Liver (tissue), 9 donors: ENCODE measurements around the gene LNPK. TPM values are rescaled to one million over a fixed set of nuclear protein-coding genes. Genes with fewer than 3 reads are reported as not detected.

ENCODE experiments used
- DNase-seq: peaks from one replicate; pipeline ENCODE4 v3.0.0-alpha.2; 2017; ENCODE audit warnings: low spot score
- H3K27ac ChIP-seq, 2 donors: one replicate each; pipeline ENCODE4 v1.7.0; 2013; ENCODE audit warnings: inconsistent platforms in 2 of 2, low read length in 2 of 2, control low read depth in 1 of 2, low read depth in 1 of 2, mild to moderate bottlenecking in 1 of 2
- H3K27me3 ChIP-seq, 4 donors: one replicate each; pipeline versions ENCODE4 v1.6.1 to v1.7.0; 2013; ENCODE audit warnings: low read length in 3 of 4, inconsistent platforms in 1 of 4, mild to moderate bottlenecking in 1 of 4, moderate library complexity in 1 of 4; ENCODE audit not compliant: control insufficient read depth in 4 of 4, insufficient read depth in 4 of 4
- H3K36me3 ChIP-seq, 4 donors: one replicate each; pipeline versions ENCODE4 v1.6.1 to v1.7.0; 2013; ENCODE audit warnings: low read length in 3 of 4, mild to moderate bottlenecking in 3 of 4, low read depth in 1 of 4, moderate library complexity in 1 of 4; ENCODE audit not compliant: control insufficient read depth in 4 of 4, insufficient read depth in 3 of 4
- H3K4me1 ChIP-seq, 4 donors: one replicate each; pipeline versions ENCODE4 v1.6.1 to v1.7.0; 2013; ENCODE audit warnings: low read length in 3 of 4, mild to moderate bottlenecking in 3 of 4, moderate library complexity in 1 of 4; ENCODE audit not compliant: control insufficient read depth in 4 of 4, insufficient read depth in 4 of 4
- H3K4me3 ChIP-seq, 3 donors: one replicate each; pipeline versions ENCODE4 v1.6.1 to v1.7.0; 2013; ENCODE audit warnings: low read length in 3 of 3, control low read depth in 1 of 3, low read depth in 1 of 3, mild to moderate bottlenecking in 1 of 3
- H3K9ac ChIP-seq, 2 donors: one replicate each; pipeline ENCODE4 v1.7.0; 2013; ENCODE audit warnings: low read length in 2 of 2, mild to moderate bottlenecking in 2 of 2, moderate library complexity in 2 of 2, control low read depth in 1 of 2, low read depth in 1 of 2
- H3K9me3 ChIP-seq, 4 donors: one replicate each; pipeline versions ENCODE4 v1.6.1 to v1.7.0; 2013; ENCODE audit warnings: low read length in 3 of 4; ENCODE audit not compliant: control insufficient read depth in 4 of 4
- EGR1 ChIP-seq, 2 donors: IDR thresholded peaks; 2 replicates each; pipeline ENCODE4 v1.6.1; 2016 to 2018; ENCODE audit warnings: antibody characterized with exemption in 2 of 2, low read depth in 2 of 2
- FOXA1 ChIP-seq: IDR thresholded peaks from 2 replicates; pipeline ENCODE4 v1.6.1; 2016; ENCODE audit warnings: antibody characterized with exemption
- FOXA2 ChIP-seq: IDR thresholded peaks from 2 replicates; pipeline ENCODE4 v1.6.1; 2016; ENCODE audit warnings: antibody characterized with exemption
- GABPA ChIP-seq, 2 donors: IDR thresholded peaks in 1 of 2; conservative IDR thresholded peaks in 1 of 2; 2 replicates each; pipeline ENCODE4 v1.6.1; 2016; ENCODE audit warnings: antibody characterized with exemption in 2 of 2, mild to moderate bottlenecking in 1 of 2, moderate library complexity in 1 of 2
- HNF4A ChIP-seq, 2 donors: conservative IDR thresholded peaks; 2 replicates each; pipeline ENCODE4 v1.6.1; 2016; ENCODE audit warnings: antibody characterized with exemption in 2 of 2, mild to moderate bottlenecking in 2 of 2
- HNF4G ChIP-seq: IDR thresholded peaks from 2 replicates; pipeline ENCODE4 v1.6.1; 2016; ENCODE audit warnings: antibody characterized with exemption
- JUND ChIP-seq, 2 donors: IDR thresholded peaks; 2 replicates each; pipeline ENCODE4 v1.6.1; 2016; ENCODE audit warnings: antibody characterized with exemption in 2 of 2
- NR2F2 ChIP-seq: IDR thresholded peaks from 2 replicates; pipeline ENCODE4 v1.6.1; 2016; ENCODE audit warnings: antibody characterized with exemption
- RAD21 ChIP-seq, 2 donors: IDR thresholded peaks; 2 replicates each; pipeline ENCODE4 v1.6.1; 2016; ENCODE audit warnings: antibody characterized with exemption in 2 of 2, mild to moderate bottlenecking in 2 of 2
- RXRA ChIP-seq, 2 donors: IDR thresholded peaks; 2 replicates each; pipeline ENCODE4 v1.6.1; 2017 to 2018; ENCODE audit warnings: antibody characterized with exemption in 2 of 2, mild to moderate bottlenecking in 1 of 2
- SP1 ChIP-seq: IDR thresholded peaks from 2 replicates; pipeline ENCODE4 v1.6.1; 2018; ENCODE audit warnings: antibody characterized with exemption, mild to moderate bottlenecking
- TAF1 ChIP-seq: conservative IDR thresholded peaks from 2 replicates; pipeline ENCODE4 v1.6.1; 2016; ENCODE audit warnings: antibody characterized with exemption, mild to moderate bottlenecking
- YY1 ChIP-seq: IDR thresholded peaks from 2 replicates; pipeline ENCODE4 v1.6.1; 2016; ENCODE audit warnings: antibody characterized with exemption, mild to moderate bottlenecking
- WGBS: extraction: QIAGEN DNeasy Blood & Tissue Kit; methylation state at CpG from one replicate; pipeline ENCODE4 v1.1.7; 2013; 5-methylcytosine and 5-hydroxymethylcytosine counted together
- polyA plus RNA-seq, 2 donors: library from polyadenylated mRNA; stranded (reverse) in 1 of 2; unstranded in 1 of 2; fragments of 200-250 nt in 1 of 2; fragments of >200 nt in 1 of 2; fragmentation: Nextera tagmentation in 1 of 2; extraction: Ambion mirVana in 1 of 2; gene quantifications; one replicate each; pipeline versions ENCODE4 v1.2.1 to v1.2.3, GENCODE V29; 2013 to 2015
- total RNA-seq, 2 donors: library from RNA; depleted of rRNA; stranded (reverse); fragments of >200 nt; gene quantifications; one replicate each; pipeline ENCODE4 v1.2.3, GENCODE V29; 2014
- TF ChIP-seq, protein P1 (sequence below): fragments of 150-350 bp; IDR thresholded peaks from 2 replicates; pipeline ENCODE4 v1.5.1; 2017; ENCODE audit warnings: improper control_type of control experiment, low read depth, low read length; ENCODE audit not compliant: missing input control
- TF ChIP-seq, protein P2 (sequence below): IDR thresholded peaks from 2 replicates; pipeline ENCODE4 v1.6.1; 2016; ENCODE audit warnings: antibody characterized with exemption, mild to moderate bottlenecking
- TF ChIP-seq, protein P3 (sequence below): IDR thresholded peaks from 2 replicates; pipeline ENCODE4 v1.6.1; 2016; ENCODE audit warnings: antibody characterized with exemption
- TF ChIP-seq, protein P4 (sequence below): IDR thresholded peaks from 2 replicates; pipeline ENCODE4 v1.6.1; 2016; ENCODE audit warnings: antibody characterized with exemption
- TF ChIP-seq, protein P5 (sequence below): IDR thresholded peaks from 2 replicates; pipeline ENCODE4 v1.6.1; 2016; ENCODE audit warnings: antibody characterized with exemption
- donor health status: healthy.
- donor health status: healthy.
- donor health status: healthy.
- donor health status: healthy.
- donor health status: healthy.

The LNPK gene
- total and polyA plus RNA-seq, 4 donors: 5.5 to 25.2 (median 11.5) TPM

DNA sequence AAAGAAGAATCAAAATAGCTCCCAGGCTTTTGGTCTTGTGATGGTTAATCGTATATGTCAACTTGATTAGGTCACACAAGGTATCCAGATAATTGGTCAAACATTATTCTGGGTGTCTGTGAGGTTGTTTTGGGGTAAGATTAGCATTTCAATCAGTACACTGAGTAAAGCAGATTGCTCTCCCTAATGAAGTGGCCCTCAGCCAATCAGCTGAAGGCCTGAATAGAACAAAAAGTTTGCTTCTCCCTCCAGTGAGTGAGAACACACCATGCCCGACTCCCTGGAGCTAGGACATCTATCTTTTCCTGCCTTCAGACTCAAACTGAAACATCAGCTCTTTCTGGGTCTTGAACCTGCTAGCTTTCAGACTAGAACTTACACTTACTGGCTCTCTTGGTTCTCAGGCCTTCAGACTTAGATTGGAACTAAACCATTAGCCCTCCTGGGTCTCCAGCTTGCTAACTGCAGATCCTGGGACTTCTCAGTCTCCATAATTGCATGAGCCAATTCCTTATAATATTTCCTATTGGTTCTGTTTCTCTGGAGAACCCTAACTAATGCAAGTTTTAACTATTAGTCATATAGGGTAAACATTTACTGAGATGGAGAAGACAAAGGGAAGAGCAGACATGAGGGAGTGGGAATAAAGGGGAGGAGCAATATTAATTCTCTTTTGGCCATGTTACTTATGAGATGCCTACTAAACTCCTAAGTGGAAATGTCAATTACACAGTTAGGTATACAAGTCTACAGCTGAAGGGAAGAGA is 25.5 kb downstream of the LNPK start:
- WGBS: 91% methylated on average over 2 of the region's 2 CpGs
- H3K36me3 ChIP-seq: peaks cover 0 to 12% (median 4%) of the 10 kb centered on the region in 4 donors
- DNase-seq: no peak
- no peaks in the 10 kb centered on the region for H3K4me1 ChIP-seq
- no peak for TF ChIP-seq RXRA (IDR thresholded peaks at IDR 0.05)
- no peak for TF ChIP-seq FOXA2
- TF ChIP-seq EGR1 (IDR thresholded peaks at IDR 0.05; ENCODE audit: low read depth in 2 of 2): no peak
- TF ChIP-seq, protein P1, sequence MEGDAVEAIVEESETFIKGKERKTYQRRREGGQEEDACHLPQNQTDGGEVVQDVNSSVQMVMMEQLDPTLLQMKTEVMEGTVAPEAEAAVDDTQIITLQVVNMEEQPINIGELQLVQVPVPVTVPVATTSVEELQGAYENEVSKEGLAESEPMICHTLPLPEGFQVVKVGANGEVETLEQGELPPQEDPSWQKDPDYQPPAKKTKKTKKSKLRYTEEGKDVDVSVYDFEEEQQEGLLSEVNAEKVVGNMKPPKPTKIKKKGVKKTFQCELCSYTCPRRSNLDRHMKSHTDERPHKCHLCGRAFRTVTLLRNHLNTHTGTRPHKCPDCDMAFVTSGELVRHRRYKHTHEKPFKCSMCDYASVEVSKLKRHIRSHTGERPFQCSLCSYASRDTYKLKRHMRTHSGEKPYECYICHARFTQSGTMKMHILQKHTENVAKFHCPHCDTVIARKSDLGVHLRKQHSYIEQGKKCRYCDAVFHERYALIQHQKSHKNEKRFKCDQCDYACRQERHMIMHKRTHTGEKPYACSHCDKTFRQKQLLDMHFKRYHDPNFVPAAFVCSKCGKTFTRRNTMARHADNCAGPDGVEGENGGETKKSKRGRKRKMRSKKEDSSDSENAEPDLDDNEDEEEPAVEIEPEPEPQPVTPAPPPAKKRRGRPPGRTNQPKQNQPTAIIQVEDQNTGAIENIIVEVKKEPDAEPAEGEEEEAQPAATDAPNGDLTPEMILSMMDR: no peak
- TF ChIP-seq, protein P2, sequence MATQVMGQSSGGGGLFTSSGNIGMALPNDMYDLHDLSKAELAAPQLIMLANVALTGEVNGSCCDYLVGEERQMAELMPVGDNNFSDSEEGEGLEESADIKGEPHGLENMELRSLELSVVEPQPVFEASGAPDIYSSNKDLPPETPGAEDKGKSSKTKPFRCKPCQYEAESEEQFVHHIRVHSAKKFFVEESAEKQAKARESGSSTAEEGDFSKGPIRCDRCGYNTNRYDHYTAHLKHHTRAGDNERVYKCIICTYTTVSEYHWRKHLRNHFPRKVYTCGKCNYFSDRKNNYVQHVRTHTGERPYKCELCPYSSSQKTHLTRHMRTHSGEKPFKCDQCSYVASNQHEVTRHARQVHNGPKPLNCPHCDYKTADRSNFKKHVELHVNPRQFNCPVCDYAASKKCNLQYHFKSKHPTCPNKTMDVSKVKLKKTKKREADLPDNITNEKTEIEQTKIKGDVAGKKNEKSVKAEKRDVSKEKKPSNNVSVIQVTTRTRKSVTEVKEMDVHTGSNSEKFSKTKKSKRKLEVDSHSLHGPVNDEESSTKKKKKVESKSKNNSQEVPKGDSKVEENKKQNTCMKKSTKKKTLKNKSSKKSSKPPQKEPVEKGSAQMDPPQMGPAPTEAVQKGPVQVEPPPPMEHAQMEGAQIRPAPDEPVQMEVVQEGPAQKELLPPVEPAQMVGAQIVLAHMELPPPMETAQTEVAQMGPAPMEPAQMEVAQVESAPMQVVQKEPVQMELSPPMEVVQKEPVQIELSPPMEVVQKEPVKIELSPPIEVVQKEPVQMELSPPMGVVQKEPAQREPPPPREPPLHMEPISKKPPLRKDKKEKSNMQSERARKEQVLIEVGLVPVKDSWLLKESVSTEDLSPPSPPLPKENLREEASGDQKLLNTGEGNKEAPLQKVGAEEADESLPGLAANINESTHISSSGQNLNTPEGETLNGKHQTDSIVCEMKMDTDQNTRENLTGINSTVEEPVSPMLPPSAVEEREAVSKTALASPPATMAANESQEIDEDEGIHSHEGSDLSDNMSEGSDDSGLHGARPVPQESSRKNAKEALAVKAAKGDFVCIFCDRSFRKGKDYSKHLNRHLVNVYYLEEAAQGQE: no peak
- TF ChIP-seq HNF4G: no peak
- TF ChIP-seq GABPA (IDR thresholded peaks at IDR 0.05 in 1 of 2, conservative IDR thresholded peaks at IDR 0.05 in 1 of 2): no peak
- TF ChIP-seq, protein P3, sequence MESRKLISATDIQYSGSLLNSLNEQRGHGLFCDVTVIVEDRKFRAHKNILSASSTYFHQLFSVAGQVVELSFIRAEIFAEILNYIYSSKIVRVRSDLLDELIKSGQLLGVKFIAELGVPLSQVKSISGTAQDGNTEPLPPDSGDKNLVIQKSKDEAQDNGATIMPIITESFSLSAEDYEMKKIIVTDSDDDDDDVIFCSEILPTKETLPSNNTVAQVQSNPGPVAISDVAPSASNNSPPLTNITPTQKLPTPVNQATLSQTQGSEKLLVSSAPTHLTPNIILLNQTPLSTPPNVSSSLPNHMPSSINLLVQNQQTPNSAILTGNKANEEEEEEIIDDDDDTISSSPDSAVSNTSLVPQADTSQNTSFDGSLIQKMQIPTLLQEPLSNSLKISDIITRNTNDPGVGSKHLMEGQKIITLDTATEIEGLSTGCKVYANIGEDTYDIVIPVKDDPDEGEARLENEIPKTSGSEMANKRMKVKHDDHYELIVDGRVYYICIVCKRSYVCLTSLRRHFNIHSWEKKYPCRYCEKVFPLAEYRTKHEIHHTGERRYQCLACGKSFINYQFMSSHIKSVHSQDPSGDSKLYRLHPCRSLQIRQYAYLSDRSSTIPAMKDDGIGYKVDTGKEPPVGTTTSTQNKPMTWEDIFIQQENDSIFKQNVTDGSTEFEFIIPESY: no peak
- no peak for TF ChIP-seq YY1
- TF ChIP-seq, protein P4, sequence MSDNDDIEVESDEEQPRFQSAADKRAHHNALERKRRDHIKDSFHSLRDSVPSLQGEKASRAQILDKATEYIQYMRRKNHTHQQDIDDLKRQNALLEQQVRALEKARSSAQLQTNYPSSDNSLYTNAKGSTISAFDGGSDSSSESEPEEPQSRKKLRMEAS: no peak
- no peak for TF ChIP-seq SP1
- TF ChIP-seq TAF1: no peak
- TF ChIP-seq NR2F2: no peak
- TF ChIP-seq FOXA1: no peak
- no peak for TF ChIP-seq JUND (IDR thresholded peaks at IDR 0.05)
- TF ChIP-seq, protein P5, sequence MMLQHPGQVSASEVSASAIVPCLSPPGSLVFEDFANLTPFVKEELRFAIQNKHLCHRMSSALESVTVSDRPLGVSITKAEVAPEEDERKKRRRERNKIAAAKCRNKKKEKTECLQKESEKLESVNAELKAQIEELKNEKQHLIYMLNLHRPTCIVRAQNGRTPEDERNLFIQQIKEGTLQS: no peak
- TF ChIP-seq RAD21 (IDR thresholded peaks at IDR 0.05): no peak
- no peak for TF ChIP-seq HNF4A (conservative IDR thresholded peaks at IDR 0.05)
- H3K4me3 ChIP-seq: no peak overlapping the region
- H3K27ac ChIP-seq: no peak overlapping the region
- no peaks in the 10 kb centered on the region for H3K27me3 ChIP-seq
- H3K9me3 ChIP-seq: no peaks in the 10 kb centered on the region
- H3K9ac ChIP-seq: no peak overlapping the region
